Neural crest cell (in vitro differentiated cells): Measurements from ENCODE around the gene TMEM107. TPM values are rescaled to one million over a fixed set of nuclear protein-coding genes. Genes with fewer than 3 reads are reported as not detected.

Experiments used
- DNase-seq: peaks from one replicate; pipeline ENCODE4 v3.0.0; 2021; ENCODE audit warnings: low read depth, mixed read lengths, low spot score
- H3K27ac Mint-ChIP-seq: one replicate; pipeline ENCODE4 v1.8.0; 2021; ENCODE audit warnings: mild to moderate bottlenecking, mixed read lengths; ENCODE audit not compliant: unreplicated experiment
- H3K27me3 Mint-ChIP-seq: 2 replicates; pipeline ENCODE4 v1.8.0; 2021; ENCODE audit warnings: low read depth, mild to moderate bottlenecking, mixed read lengths
- H3K36me3 Mint-ChIP-seq: 2 replicates; pipeline ENCODE4 v1.8.0; 2021; ENCODE audit warnings: low read depth, mild to moderate bottlenecking, mixed read lengths
- H3K4me1 Mint-ChIP-seq: 2 replicates; pipeline ENCODE4 v1.8.0; 2021; ENCODE audit warnings: mixed read lengths
- H3K4me3 Mint-ChIP-seq: one replicate; pipeline ENCODE4 v1.8.0; 2021; ENCODE audit warnings: mild to moderate bottlenecking, mixed read lengths
- H3K9me3 Mint-ChIP-seq: 2 replicates; pipeline ENCODE4 v1.8.0; 2021; ENCODE audit warnings: mixed read lengths
- CTCF ChIP-seq: fragments of 200-600 bp; sonication (generic); conservative IDR thresholded peaks from 2 replicates; pipeline ENCODE4 v1.5.0; 2021; ENCODE audit warnings: antibody characterized with exemption, mild to moderate bottlenecking
- total RNA-seq: library from RNA; stranded (reverse); gene quantifications from 2 replicates; pipeline ENCODE4 v1.2.1, GENCODE V29; 2021

Gene TMEM107
- total RNA-seq, 1 donor from 2014 or later = 41.4 TPM

DNA sequence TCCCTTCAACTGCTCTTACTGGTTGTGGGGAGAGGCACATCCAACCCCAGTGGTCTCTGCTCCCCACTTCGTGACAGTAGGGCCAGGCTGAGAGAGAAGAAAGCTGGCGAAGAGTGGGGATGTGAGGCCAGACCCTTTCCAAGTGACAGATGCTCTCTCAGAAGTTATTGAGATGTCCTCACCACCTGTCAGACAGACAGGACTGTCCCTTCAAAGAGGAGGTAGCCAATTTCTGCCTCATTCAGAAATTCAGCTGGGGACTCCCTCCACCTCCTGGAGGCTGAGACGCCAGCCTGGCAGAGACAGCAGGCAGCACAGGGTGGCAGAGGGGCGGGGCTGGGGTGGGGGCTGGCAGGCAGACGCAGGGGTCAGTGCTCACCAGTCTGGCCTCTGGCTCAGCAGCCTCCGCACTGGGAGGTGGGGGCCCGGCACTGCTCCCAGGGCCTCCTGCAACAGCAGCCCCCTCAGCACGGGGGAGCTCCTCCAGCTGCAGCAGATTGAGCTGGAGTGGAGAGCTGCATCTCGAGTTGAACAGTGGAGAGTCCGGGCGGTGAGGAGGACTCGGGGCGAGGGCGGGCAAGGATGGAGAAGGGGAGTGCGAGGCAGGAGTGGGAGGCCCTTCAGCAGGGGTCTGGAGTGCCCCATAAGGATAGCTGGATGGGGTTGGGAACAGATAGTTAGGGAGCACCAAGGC lies 33.1 kb downstream of the TMEM107 start:
- Mint-ChIP-seq H3K27me3 (no peaks in the 10 kb centered on the region), H3K36me3 (peaks cover 4% of the 10 kb centered on the region), H3K4me1 (no peaks in the 10 kb centered on the region), H3K4me3 (no peak overlapping the region), H3K27ac (no peak overlapping the region), H3K9me3 (no peaks in the 10 kb centered on the region)
- DNase-seq = no peak
- TF ChIP-seq CTCF = no peak

DNA sequence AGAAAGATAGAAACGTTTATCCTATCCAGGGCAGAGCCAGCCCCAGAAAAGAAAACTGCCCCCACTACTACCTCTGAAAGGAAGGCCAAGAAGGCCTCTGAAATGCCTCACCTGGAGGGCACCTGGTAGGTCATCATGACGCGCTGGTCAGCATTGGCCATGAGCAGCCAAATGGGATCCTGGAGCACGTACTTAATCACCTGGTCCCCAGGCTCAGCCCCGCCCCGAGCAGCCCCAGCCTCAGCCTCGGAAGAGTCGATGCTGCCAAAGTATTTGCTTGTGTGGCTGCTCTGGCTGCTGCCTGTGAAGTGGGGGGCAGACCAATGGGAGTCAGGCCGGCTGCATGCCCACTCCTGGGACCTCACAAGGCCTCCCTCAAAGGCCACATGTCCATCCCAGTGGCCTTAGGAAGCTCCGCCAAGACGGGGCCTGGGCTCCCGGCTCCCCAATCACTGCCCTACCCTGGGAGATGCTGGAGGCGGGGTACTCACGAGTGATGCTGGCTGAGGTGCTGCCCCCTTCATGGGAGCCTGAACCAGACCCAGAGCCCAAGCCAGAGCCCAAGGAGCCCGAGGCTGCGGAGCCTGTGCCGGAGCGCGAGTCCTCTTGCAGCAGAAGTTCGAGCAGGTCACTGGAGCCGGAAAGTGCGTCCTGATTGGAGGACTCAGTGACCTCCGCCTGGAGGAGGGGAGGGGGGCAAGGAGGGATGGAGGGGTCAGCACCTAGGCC lies 33.9 kb downstream of the TMEM107 start:
- Mint-ChIP-seq H3K27ac (no peak overlapping the region), H3K9me3 (no peaks in the 10 kb centered on the region), H3K4me3 (peak overlapping the region; percentile 31), H3K36me3 (peaks cover 4% of the 10 kb centered on the region), H3K4me1 (no peaks in the 10 kb centered on the region), H3K27me3 (no peaks in the 10 kb centered on the region)
- no peak for TF ChIP-seq CTCF
- no peak for DNase-seq

DNA sequence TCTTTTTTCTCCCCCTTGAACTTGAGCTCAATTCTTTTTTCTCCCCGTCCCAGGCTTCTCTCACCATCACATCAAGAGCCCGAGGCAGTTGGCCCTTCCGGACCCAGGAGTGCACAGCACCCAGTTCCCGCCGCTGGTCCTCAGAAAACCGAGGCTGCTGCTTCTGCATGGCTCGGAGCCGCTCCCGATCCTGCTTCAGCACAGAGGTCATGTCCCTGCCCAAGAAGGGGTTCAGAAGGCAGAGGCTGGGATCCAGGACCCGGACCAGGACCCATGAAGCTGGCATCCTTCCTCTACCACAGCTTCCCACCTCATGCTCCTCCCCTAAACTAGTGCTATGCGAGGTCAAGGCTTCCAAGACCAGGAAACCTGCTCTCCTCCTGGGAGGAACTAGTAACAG lies 34.4 kb downstream of the TMEM107 start:
- H3K9me3 Mint-ChIP-seq = no peaks in the 10 kb centered on the region
- TF ChIP-seq CTCF = no peak
- H3K27ac Mint-ChIP-seq = no peak overlapping the region
- H3K4me3 Mint-ChIP-seq = peak overlapping the region; percentile 31
- H3K4me1 Mint-ChIP-seq = no peaks in the 10 kb centered on the region
- H3K27me3 Mint-ChIP-seq = peaks cover 1% of the 10 kb centered on the region
- DNase-seq = no peak
- H3K36me3 Mint-ChIP-seq = peaks cover 4% of the 10 kb centered on the region

GRCh38 chr17:8141045-8141444 lies 35.1 kb downstream of the TMEM107 start:
- TF ChIP-seq CTCF = no peak
- Mint-ChIP-seq H3K4me3 (peak overlapping the region; percentile 31), H3K27ac (peak overlapping the region; percentile 44), H3K9me3 (no peaks in the 10 kb centered on the region), H3K36me3 (peaks cover under 1% of the 10 kb centered on the region), H3K27me3 (peaks cover 3% of the 10 kb centered on the region), H3K4me1 (no peaks in the 10 kb centered on the region)
- DNase-seq = no peak

GRCh38 chr17:8140065-8141029 lies 35.8 kb downstream of the TMEM107 start:
- Mint-ChIP-seq H3K36me3 (no peaks in the 10 kb centered on the region), H3K27ac (no peak overlapping the region), H3K4me3 (peak overlapping the region; percentile 48), H3K27me3 (peaks cover 3% of the 10 kb centered on the region), H3K4me1 (no peaks in the 10 kb centered on the region), H3K9me3 (no peaks in the 10 kb centered on the region)
- no peak for DNase-seq
- TF ChIP-seq CTCF = no peak
